Amygdala (tissue), 56 donors: ENCODE results near the gene ST6GALNAC1.

Experiments used
- DNase-seq, 56 donors: peaks; one replicate each; lab custom pipeline; 2025; lab: John Stamatoyannopoulos, UW

The ST6GALNAC1 gene

GRCh38 chr17:76585033-76585648 is 58.4 kb downstream of the ST6GALNAC1 start:
- no peak for DNase-seq

GRCh38 chr17:76584427-76585032 is 59.0 kb downstream of the ST6GALNAC1 start:
- no peak for DNase-seq

- no peak for DNase-seq
These were observed 60.9 kb downstream of the ST6GALNAC1 start for GRCh38 chr17:76582660-76583059.

GRCh38 chr17:76581515-76581914 is 62.0 kb downstream of the ST6GALNAC1 start:
- no peak for DNase-seq

- no peak for DNase-seq
These were observed 64.3 kb downstream of the ST6GALNAC1 start for GRCh38 chr17:76579281-76579680.

- no peak for DNase-seq
These were observed 65.2 kb downstream of the ST6GALNAC1 start for GRCh38 chr17:76578376-76578775.

- no peak for DNase-seq
These were observed 65.7 kb downstream of the ST6GALNAC1 start for GRCh38 chr17:76577876-76578275.

GRCh38 chr17:76576189-76576588 is 67.4 kb downstream of the ST6GALNAC1 start:
- DNase-seq, result no peak

- no peak for DNase-seq
These were observed 68.0 kb downstream of the ST6GALNAC1 start for GRCh38 chr17:76575570-76575969.
